IPS-18c (cell line): ENCODE results near the gene HOXA11.
A peak's percentile ranks its signal among the peaks of the same experiment; 100 is the strongest.

ENCODE experiments used
- H3K4me3 ChIP-seq: 2 replicates; pipeline ENCODE4 v1.7.0; 2013; ENCODE audit warnings: low read depth, mild to moderate bottlenecking, low read length, moderate library complexity; ENCODE audit not compliant: insufficient read depth
- H3K9me3 ChIP-seq: one replicate; pipeline ENCODE4 v1.6.1; 2013; ENCODE audit warnings: mild to moderate bottlenecking, low read length, moderate library complexity; ENCODE audit not compliant: control insufficient read depth, insufficient read depth

The HOXA11 gene

GRCh38 chr7:27198871-27199801 is 14.1 kb upstream of the HOXA11 start:
- peaks cover 3% of the 10 kb centered on the region for H3K9me3 ChIP-seq
- peak overlapping the region; percentile 21 for H3K4me3 ChIP-seq

- Histone ChIP-seq H3K9me3 (peaks cover 3% of the 10 kb centered on the region), H3K4me3 (no peak overlapping the region)
Observed at GRCh38 chr7:27198138-27198841, 13.3 kb upstream of the HOXA11 start.

GRCh38 chr7:27197137-27198042 is 12.4 kb upstream of the HOXA11 start:
- no peak overlapping the region for H3K4me3 ChIP-seq

GRCh38 chr7:27196287-27196767 is 11.3 kb upstream of the HOXA11 start:
- Histone ChIP-seq H3K9me3 (peaks cover 3% of the 10 kb centered on the region), H3K4me3 (no peak overlapping the region)

More at GRCh38 chr7:27197137-27198042, 12.4 kb upstream of the HOXA11 start:
- H3K9me3 ChIP-seq, result peaks cover 3% of the 10 kb centered on the region

GRCh38 chr7:27194686-27195379 is 9.8 kb upstream of the HOXA11 start:
- no peak overlapping the region for H3K4me3 ChIP-seq
- peaks cover 3% of the 10 kb centered on the region for H3K9me3 ChIP-seq

GRCh38 chr7:27194002-27194352 is 8.9 kb upstream of the HOXA11 start:
- H3K9me3 ChIP-seq, result peaks cover under 1% of the 10 kb centered on the region
- H3K4me3 ChIP-seq, result no peak overlapping the region

GRCh38 chr7:27193335-27194001 is 8.4 kb upstream of the HOXA11 start:
- no peak overlapping the region for H3K4me3 ChIP-seq
- no peaks in the 10 kb centered on the region for H3K9me3 ChIP-seq

GRCh38 chr7:27192546-27193334 is 7.7 kb upstream of the HOXA11 start:
- peak overlapping the region; percentile 20 for H3K4me3 ChIP-seq
- peaks cover under 1% of the 10 kb centered on the region for H3K9me3 ChIP-seq

GRCh38 chr7:27191833-27192545 is 7.0 kb upstream of the HOXA11 start:
- Histone ChIP-seq H3K9me3 (peaks cover 2% of the 10 kb centered on the region), H3K4me3 (peak overlapping the region; percentile 20)

GRCh38 chr7:27191161-27191731 is 6.2 kb upstream of the HOXA11 start:
- Histone ChIP-seq H3K4me3 (no peak overlapping the region), H3K9me3 (peaks cover 2% of the 10 kb centered on the region)

- Histone ChIP-seq H3K9me3 (peaks cover 2% of the 10 kb centered on the region), H3K4me3 (no peak overlapping the region)
Observed at GRCh38 chr7:27189997-27190748, 5.1 kb upstream of the HOXA11 start.

GRCh38 chr7:27189295-27189996 is 4.4 kb upstream of the HOXA11 start:
- H3K9me3 ChIP-seq, result peaks cover 2% of the 10 kb centered on the region
- H3K4me3 ChIP-seq, result no peak overlapping the region

GRCh38 chr7:27188386-27189294 is 3.6 kb upstream of the HOXA11 start:
- no peak overlapping the region for H3K4me3 ChIP-seq
- peaks cover 2% of the 10 kb centered on the region for H3K9me3 ChIP-seq
